Omental fat pad (tissue), 4 donors: ENCODE data around the gene LY6G5C. TPM values are rescaled to one million over a fixed set of nuclear protein-coding genes. Genes with fewer than 3 reads are reported as not detected.

ENCODE experiments used
- ATAC-seq: fragments of 150-250 bp; one replicate; pipeline ENCODE4 v1.9.1; 2016; ENCODE audit warnings: mild to moderate bottlenecking, moderate library complexity; ENCODE audit not compliant: low FRiP score
- DNase-seq: peaks from one replicate; pipeline ENCODE4 v3.0.0-alpha.2; 2019; ENCODE audit warnings: low spot score
- total RNA-seq, 4 donors: library from RNA; depleted of rRNA; stranded (reverse); fragments of >200 nt; gene quantifications; one replicate each; pipeline ENCODE4 v1.1.0, GENCODE V29; 2016
- TF ChIP-seq, protein P1 (sequence below), 3 donors: fragments of 450-650 bp; IDR thresholded peaks; one replicate each; pipeline ENCODE4 v1.5.1; 2016 to 2017; ENCODE audit warnings: antibody characterized with exemption in 3 of 3, mild to moderate bottlenecking in 3 of 3, moderate library complexity in 2 of 3

LY6G5C gene
- total RNA-seq, 4 donors from 2014 or later = 0.84 to 4.5 (median 1.3) TPM; not detected in 1

- TF ChIP-seq, protein P1, sequence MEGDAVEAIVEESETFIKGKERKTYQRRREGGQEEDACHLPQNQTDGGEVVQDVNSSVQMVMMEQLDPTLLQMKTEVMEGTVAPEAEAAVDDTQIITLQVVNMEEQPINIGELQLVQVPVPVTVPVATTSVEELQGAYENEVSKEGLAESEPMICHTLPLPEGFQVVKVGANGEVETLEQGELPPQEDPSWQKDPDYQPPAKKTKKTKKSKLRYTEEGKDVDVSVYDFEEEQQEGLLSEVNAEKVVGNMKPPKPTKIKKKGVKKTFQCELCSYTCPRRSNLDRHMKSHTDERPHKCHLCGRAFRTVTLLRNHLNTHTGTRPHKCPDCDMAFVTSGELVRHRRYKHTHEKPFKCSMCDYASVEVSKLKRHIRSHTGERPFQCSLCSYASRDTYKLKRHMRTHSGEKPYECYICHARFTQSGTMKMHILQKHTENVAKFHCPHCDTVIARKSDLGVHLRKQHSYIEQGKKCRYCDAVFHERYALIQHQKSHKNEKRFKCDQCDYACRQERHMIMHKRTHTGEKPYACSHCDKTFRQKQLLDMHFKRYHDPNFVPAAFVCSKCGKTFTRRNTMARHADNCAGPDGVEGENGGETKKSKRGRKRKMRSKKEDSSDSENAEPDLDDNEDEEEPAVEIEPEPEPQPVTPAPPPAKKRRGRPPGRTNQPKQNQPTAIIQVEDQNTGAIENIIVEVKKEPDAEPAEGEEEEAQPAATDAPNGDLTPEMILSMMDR (IDR thresholded peaks at IDR 0.05) = no peak
- no peak for ATAC-seq
- no peak for DNase-seq
Measured at GRCh38 chr6:31697555-31697954, 16.7 kb upstream of the LY6G5C start.

DNA sequence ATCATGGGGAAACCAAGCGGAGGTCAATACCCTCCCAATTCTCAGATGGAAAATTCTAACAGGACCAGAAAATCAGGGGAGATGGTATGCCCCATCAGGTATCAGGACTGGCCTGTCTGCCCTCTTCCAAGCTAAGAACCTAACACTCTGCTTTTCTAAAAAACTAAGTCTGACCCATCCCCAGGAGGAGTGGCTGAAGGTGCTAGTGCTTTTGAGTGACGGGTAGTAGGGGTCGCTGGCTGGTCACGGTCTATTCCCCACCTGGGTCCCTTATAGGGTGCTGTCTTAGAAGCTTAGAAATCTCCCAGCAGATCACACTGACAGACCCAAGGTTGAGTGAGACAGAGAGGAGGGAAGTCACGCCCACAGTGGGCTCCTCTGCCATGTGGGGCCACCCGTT, 12.7 kb upstream of the LY6G5C start:
- no peak for DNase-seq
- ATAC-seq = no peak
- TF ChIP-seq, protein P1 (IDR thresholded peaks at IDR 0.05) = no peak

DNA sequence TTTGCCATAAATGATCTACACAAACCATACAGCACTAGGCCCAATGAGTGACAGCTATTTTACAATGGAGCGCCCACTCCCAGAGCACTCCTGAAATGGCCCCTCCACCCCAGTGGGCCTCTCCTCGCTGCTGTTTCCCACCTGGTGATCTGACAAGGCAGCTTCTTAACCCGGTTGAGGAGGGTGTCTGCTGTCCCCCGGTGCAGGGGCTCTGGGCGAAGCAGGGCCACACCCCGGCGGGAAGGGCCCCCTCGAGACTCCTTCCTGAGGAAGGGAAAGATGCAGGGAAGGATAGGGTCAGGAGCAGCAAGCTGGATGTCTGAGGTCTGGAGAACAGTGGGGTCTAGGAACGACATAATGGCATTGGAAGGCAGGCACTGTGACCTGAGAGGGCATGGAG, 12.0 kb upstream of the LY6G5C start:
- DNase-seq (no peak), ATAC-seq (no peak)
- TF ChIP-seq, protein P1 (IDR thresholded peaks at IDR 0.05) = no peak

DNA sequence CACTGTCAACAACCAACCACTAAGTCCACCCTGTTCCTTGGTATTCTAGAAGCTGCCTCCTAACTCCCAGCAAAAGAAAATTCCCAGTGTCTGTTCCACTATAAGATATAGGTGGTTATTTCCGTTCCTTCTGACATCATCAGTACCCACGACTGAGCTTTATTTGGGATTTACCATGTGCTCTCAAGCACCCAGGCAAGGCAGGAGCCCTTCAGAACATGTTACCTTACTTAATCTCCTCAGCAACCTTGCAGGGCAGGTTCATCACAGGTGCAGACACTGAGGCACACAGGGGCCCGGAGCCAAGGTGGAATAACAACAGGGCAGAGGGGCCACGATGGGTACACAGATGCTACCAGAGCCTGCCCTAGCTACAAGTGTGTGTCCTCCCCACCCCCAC, 11.5 kb upstream of the LY6G5C start:
- TF ChIP-seq, protein P1 (IDR thresholded peaks at IDR 0.05) = no peak
- ATAC-seq = no peak
- DNase-seq = no peak

DNA sequence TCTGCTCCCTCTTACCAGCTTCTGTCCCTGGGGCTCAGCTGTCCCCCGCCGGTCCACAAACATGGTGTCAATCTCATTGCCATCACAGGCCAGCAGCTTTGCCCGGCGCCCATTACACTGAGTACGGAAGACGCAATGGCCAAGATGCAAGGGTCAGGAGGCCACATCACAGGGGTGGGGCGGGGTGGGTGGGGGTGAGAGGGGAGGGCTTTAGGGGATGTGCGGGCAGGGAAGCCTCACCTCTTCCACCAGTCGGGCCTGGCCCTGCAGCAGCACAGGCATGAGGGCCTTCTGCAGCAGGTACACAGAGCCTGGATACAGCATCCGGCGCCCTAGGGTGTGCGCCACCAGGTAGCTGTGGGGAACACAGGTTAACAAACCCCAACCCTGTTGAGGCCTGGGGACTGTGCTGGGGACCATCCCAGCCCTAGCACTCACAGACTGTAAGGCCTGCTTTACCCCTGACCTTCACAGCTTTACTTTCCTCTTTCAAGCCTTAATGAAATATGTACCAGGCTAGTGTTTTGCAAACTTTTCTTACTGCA, 10.8 kb upstream of the LY6G5C start:
- no peak for DNase-seq
- no peak for ATAC-seq
- TF ChIP-seq, protein P1 (IDR thresholded peaks at IDR 0.05) = no peak

- ATAC-seq = no peak
- DNase-seq = no peak
- TF ChIP-seq, protein P1 (IDR thresholded peaks at IDR 0.05) = no peak
Measured at GRCh38 chr6:31691078-31691463, 10.2 kb upstream of the LY6G5C start.

- ATAC-seq (peak; percentile 91), DNase-seq (no peak)
- TF ChIP-seq, protein P1 (IDR thresholded peaks at IDR 0.05) = no peak
Measured at GRCh38 chr6:31690231-31691077, 9.6 kb upstream of the LY6G5C start.
